DOHH2 (cell line): ENCODE data around the gene MAPRE3.

ENCODE experiments used
- H3F3A ChIP-seq: fragments of 200-600 bp; sonication (generic), shearing (Covaris generic); 2 replicates; pipeline ENCODE4 v1.6.0; 2016; ENCODE audit warnings: antibody characterized with exemption, mild to moderate bottlenecking; ENCODE audit not compliant: control insufficient read depth, insufficient read depth
- H3K27ac ChIP-seq: fragments of 200-600 bp; sonication (generic); 2 replicates; pipeline ENCODE4 v1.5.1; 2014; ENCODE audit warnings: low read depth, mild to moderate bottlenecking, low read length, moderate library complexity
- H3K27me3 ChIP-seq: fragments of 200-600 bp; sonication (generic); 2 replicates; pipeline ENCODE4 v1.6.1; 2014; ENCODE audit warnings: mild to moderate bottlenecking, low read length, mixed read lengths; ENCODE audit not compliant: control insufficient read depth
- H3K36me3 ChIP-seq: fragments of 200-600 bp; sonication (generic); 2 replicates; pipeline ENCODE4 v1.6.1; 2014; ENCODE audit warnings: mild to moderate bottlenecking, low read length, moderate library complexity, mixed read lengths; ENCODE audit not compliant: control insufficient read depth
- H3K4me1 ChIP-seq: fragments of 200-600 bp; sonication (generic); 2 replicates; pipeline ENCODE4 v1.6.1; 2014; ENCODE audit warnings: mild to moderate bottlenecking, low read length, mixed read lengths; ENCODE audit not compliant: control insufficient read depth
- H3K4me2 ChIP-seq: fragments of 200-600 bp; sonication (generic); 2 replicates; pipeline ENCODE4 v1.6.0; 2014; ENCODE audit warnings: mild to moderate bottlenecking, low read length, moderate library complexity
- H3K4me3 ChIP-seq: fragments of 200-600 bp; sonication (generic); 2 replicates; pipeline ENCODE4 v1.5.1; 2014; ENCODE audit warnings: mild to moderate bottlenecking, low read length, mixed read lengths
- H3K79me2 ChIP-seq: fragments of 200-600 bp; sonication (generic); 2 replicates; pipeline ENCODE4 v1.6.1; 2014; ENCODE audit warnings: mild to moderate bottlenecking, low read length, mixed read lengths; ENCODE audit not compliant: control insufficient read depth
- H3K9me2 ChIP-seq: fragments of 200-600 bp; sonication (generic); replicated peaks from 2 replicates; pipeline ENCODE4 v1.6.1; 2014; ENCODE audit warnings: mild to moderate bottlenecking, low read length, mixed read lengths; ENCODE audit not compliant: control insufficient read depth
- H3K9me3 ChIP-seq: fragments of 200-600 bp; sonication (generic); 2 replicates; pipeline ENCODE4 v1.6.1; 2014; ENCODE audit warnings: antibody characterized with exemption, low read length, mixed read lengths; ENCODE audit not compliant: control insufficient read depth, insufficient read depth
- H4K20me1 ChIP-seq: fragments of 200-600 bp; sonication (generic); 2 replicates; pipeline ENCODE4 v1.6.0; 2014; ENCODE audit warnings: low read depth, mild to moderate bottlenecking, antibody characterized with exemption, low read length, moderate library complexity; ENCODE audit not compliant: control insufficient read depth, insufficient read depth
- EZH2phosphoT487 ChIP-seq: fragments of 200-600 bp; sonication (generic); IDR thresholded peaks from 2 replicates; pipeline ENCODE4 v1.6.1; 2017; ENCODE audit warnings: borderline replicate concordance, mild to moderate bottlenecking, antibody characterized with exemption, low read length, moderate library complexity, mixed read lengths
- TF ChIP-seq, protein P1 (sequence below): fragments of 200-600 bp; sonication (generic); IDR thresholded peaks from one replicate; pipeline ENCODE4 v1.5.1; 2014; ENCODE audit warnings: antibody characterized with exemption, mild to moderate bottlenecking, low read depth, low read length; ENCODE audit not compliant: poor library complexity, severe bottlenecking

The MAPRE3 gene

DNA sequence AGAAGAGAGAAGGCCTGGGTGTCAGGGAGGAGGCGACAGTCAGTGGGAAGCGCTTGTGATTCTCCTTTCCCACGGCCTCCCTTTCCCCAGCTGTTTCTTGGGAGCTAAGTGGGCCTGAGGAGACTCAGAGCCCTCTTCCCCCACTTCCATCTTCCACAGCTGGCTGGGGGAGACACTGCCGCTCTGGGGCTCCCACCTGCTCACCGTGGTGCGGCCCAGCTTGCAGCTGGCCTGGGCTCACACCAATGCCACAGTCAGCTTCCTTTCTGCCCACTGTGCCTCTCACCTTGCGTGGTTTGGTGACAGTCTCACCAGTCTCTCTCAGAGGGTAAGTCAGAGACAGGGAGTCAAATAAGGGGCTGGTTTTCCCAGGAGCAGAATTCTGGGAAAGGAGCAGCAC, 69.4 kb downstream of the MAPRE3 start:
- no peak overlapping the region for H3K27ac ChIP-seq
- no peaks in the 10 kb centered on the region for H3K9me3 ChIP-seq
- peaks cover 6% of the 10 kb centered on the region; the same call in 1 of the 2 replicates for H3F3A ChIP-seq
- H3K4me2 ChIP-seq, result no peak overlapping the region
- TF ChIP-seq, protein P1, sequence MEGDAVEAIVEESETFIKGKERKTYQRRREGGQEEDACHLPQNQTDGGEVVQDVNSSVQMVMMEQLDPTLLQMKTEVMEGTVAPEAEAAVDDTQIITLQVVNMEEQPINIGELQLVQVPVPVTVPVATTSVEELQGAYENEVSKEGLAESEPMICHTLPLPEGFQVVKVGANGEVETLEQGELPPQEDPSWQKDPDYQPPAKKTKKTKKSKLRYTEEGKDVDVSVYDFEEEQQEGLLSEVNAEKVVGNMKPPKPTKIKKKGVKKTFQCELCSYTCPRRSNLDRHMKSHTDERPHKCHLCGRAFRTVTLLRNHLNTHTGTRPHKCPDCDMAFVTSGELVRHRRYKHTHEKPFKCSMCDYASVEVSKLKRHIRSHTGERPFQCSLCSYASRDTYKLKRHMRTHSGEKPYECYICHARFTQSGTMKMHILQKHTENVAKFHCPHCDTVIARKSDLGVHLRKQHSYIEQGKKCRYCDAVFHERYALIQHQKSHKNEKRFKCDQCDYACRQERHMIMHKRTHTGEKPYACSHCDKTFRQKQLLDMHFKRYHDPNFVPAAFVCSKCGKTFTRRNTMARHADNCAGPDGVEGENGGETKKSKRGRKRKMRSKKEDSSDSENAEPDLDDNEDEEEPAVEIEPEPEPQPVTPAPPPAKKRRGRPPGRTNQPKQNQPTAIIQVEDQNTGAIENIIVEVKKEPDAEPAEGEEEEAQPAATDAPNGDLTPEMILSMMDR, result no peak
- H3K4me1 ChIP-seq, result peaks cover 24% of the 10 kb centered on the region
- peaks cover 6% of the 10 kb centered on the region for H3K79me2 ChIP-seq
- no peak overlapping the region for H3K4me3 ChIP-seq
- H4K20me1 ChIP-seq, result no peaks in the 10 kb centered on the region
- no peaks in the 10 kb centered on the region for H3K9me2 ChIP-seq
- H3K36me3 ChIP-seq, result peaks cover 77% of the 10 kb centered on the region
- no peaks in the 10 kb centered on the region for H3K27me3 ChIP-seq

- peaks cover 73% of the 10 kb centered on the region for H3K36me3 ChIP-seq
- H3K4me2 ChIP-seq, result no peak overlapping the region
- no peak overlapping the region for H3K4me3 ChIP-seq
- H3K9me2 ChIP-seq, result no peaks in the 10 kb centered on the region
- peaks cover 8% of the 10 kb centered on the region for H3F3A ChIP-seq
- no peak overlapping the region for H3K27ac ChIP-seq
- no peaks in the 10 kb centered on the region for H3K27me3 ChIP-seq
- peaks cover 2% of the 10 kb centered on the region; the same call in 1 of the 2 replicates for H3K79me2 ChIP-seq
- no peak for TF ChIP-seq EZH2phosphoT487
- TF ChIP-seq, protein P1, result no peak
- peaks cover 24% of the 10 kb centered on the region for H3K4me1 ChIP-seq
- H4K20me1 ChIP-seq, result no peaks in the 10 kb centered on the region
- no peaks in the 10 kb centered on the region for H3K9me3 ChIP-seq
Observed at GRCh38 chr2:27040282-27040681, 69.8 kb downstream of the MAPRE3 start.

DNA sequence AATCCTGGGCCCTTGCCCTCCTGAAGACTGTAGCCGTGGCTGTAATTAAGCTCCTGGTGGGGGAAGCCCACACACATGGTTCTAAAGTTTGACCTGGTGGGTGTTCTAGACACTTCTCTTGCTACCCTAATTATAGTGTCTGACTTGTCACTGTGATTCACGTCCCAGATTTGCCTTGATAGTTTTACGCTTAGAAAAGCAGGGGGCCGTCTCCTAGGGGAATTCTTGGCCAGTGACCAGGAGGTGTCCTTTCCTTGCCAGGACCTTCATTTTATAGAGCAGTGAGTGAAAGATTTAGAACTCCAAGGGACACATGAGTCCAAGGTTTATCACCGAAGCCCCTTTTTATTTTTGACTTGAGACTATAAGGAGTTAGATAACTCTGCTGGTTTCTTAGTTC, 71.3 kb downstream of the MAPRE3 start:
- Histone ChIP-seq H3K4me3 (0 out of 2 replicates have a peak overlapping the region, but pooled peaks have one; percentile 11), H3K9me3 (no peaks in the 10 kb centered on the region), H3K27ac (peak overlapping the region; percentile 52), H3K4me1 (peaks cover 24% of the 10 kb centered on the region), H3K9me2 (no peaks in the 10 kb centered on the region), H3K4me2 (peak overlapping the region; percentile 38), H3K27me3 (no peaks in the 10 kb centered on the region), H3K36me3 (peaks cover 58% of the 10 kb centered on the region), H4K20me1 (no peaks in the 10 kb centered on the region), H3K79me2 (no peaks in the 10 kb centered on the region), H3F3A (peaks cover 11% of the 10 kb centered on the region)
- TF ChIP-seq, protein P1, result no peak
- no peak for TF ChIP-seq EZH2phosphoT487
